ENCODE results near the gene GMDS. TPM values are rescaled to one million over a fixed set of nuclear protein-coding genes. Genes with fewer than 3 reads are reported as not detected.

GMDS gene
- total and polyA plus RNA-seq, 2 of the 8 experiments (the other 6 are each of a cell fraction or from before 2014, with no cell fraction given), result 16.8 to 50.0 TPM

DNA sequence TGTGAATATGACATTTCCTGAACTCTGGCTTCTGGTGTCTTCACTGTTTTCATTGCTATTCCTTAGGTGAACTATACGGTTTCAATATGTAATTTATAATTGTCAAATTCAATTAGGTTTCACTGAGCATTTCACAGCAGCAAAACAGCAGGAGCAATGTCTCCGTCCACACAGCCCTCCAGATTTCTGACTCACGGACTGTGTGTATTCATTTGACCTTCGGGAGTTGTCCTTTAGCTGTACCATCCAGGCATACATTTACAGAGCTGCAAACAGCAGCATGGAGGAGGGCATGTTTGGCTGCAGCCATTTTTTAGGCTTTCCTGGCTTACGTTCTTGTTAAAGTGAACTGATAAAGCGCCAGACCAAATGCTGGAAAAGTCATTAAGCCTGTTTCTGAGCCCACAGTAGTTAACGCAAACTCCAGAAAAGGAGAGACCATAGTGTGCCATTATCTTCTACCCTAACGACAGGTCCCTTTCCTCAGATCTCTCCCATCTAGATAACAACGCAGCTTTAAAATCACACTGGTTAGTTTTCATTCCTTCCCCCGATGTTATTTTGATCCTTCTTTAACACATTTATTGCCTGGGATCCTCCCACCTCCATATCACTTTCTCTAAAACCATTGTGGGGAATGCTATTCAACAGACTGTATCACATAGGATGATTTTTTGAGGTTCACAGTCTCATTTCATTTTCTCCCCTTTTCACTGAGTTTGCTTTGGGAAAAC is 617.4 kb downstream of the GMDS start (continued):
- TF ChIP-seq, protein P1, sequence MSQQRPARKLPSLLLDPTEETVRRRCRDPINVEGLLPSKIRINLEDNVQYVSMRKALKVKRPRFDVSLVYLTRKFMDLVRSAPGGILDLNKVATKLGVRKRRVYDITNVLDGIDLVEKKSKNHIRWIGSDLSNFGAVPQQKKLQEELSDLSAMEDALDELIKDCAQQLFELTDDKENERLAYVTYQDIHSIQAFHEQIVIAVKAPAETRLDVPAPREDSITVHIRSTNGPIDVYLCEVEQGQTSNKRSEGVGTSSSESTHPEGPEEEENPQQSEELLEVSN (IDR thresholded peaks at IDR 0.05), result no peak
